ENCODE measurements around the gene CEP63.

DNA sequence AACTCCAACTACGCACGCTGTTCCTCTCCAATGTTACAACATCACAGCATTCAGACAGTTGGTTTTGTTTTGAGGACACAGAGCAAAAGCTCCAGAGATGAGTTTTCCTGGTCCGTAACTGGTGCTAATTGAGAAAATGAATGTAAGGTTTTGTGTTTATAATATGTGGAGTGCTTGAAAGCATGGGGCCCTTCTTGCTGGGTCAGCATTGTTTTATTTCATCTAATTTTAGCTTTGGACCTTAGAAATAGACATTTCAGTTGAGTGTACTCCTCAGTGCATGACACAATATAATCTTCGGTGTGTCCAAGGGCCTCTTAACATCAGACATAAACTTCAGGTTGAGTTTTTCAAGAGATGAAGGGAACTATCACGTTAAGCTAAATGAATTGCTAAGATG is 37.2 kb upstream of the CEP63 start:
- TF ChIP-seq, protein P1, sequence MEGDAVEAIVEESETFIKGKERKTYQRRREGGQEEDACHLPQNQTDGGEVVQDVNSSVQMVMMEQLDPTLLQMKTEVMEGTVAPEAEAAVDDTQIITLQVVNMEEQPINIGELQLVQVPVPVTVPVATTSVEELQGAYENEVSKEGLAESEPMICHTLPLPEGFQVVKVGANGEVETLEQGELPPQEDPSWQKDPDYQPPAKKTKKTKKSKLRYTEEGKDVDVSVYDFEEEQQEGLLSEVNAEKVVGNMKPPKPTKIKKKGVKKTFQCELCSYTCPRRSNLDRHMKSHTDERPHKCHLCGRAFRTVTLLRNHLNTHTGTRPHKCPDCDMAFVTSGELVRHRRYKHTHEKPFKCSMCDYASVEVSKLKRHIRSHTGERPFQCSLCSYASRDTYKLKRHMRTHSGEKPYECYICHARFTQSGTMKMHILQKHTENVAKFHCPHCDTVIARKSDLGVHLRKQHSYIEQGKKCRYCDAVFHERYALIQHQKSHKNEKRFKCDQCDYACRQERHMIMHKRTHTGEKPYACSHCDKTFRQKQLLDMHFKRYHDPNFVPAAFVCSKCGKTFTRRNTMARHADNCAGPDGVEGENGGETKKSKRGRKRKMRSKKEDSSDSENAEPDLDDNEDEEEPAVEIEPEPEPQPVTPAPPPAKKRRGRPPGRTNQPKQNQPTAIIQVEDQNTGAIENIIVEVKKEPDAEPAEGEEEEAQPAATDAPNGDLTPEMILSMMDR (IDR thresholded peaks at IDR 0.05): no peak
- no peak for TF ChIP-seq POLR2AphosphoS5 (IDR thresholded peaks at IDR 0.05)
